T-helper 2 cell (primary cell): ENCODE data around the gene SPTLC2.
"Not testable (repeated sequence)": the region's sequence is repeated elsewhere in the genome, so short reads cannot be mapped to it uniquely, and the experiment has no call there.

Source experiments
- DNase-seq, 5 experiments: peaks; one replicate each; pipeline versions ENCODE4 v3.0.0 to v3.0.0-alpha.2; 2012 to 2022

SPTLC2 gene

DNA sequence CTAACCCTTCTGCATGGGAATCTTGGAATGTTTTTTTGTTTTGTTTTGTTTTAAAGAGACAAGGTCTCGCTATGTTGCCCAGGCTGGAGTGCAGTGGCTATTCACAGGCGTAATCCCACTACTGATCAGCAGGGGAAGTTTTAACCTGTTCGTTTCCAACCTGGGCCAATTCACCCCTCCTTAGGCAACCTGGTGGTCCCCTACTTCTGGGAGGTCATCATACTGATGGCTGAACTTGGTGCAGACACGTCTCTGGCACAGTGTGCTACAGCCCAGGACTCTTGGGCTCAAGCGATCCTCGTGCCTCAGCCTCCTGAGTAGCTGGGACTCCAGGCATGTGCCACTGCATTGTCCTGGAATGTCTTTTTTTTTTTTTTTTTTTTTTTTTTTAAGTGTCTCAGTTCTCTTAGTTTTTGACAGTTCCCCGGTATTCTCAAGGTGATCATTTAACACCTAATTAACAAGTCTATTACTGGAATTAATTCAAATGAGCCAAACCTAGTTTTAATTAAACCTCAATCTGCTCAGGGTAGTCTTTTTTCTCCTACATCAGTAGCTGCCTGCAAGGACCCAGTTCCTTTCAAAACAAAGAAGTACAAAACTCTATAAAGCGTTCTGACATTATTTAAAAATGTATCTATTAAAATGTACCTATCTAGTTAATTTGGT, 68.8 kb downstream of the SPTLC2 start:
- DNase-seq: no peak

DNA sequence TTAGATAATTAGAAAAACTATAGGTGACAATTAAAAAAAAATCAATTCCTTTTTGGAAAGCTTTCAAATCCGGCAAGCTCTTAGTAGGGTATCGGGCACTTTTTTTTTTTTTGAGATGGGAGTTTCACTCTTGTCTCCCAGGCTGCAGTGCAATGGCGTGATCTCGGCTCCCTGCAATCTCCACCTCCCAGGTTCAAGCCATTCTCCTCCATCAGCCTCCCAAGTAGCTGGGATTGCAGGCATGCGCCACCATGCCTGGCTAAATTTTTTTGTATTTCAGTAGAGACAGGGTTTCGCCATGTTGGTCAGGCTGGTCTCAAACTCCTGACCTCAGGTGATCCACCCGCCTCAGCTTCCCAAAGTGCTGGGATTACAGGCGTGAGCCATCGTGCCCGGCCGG, 71.3 kb downstream of the SPTLC2 start:
- not testable (repeated sequence) for DNase-seq

DNA sequence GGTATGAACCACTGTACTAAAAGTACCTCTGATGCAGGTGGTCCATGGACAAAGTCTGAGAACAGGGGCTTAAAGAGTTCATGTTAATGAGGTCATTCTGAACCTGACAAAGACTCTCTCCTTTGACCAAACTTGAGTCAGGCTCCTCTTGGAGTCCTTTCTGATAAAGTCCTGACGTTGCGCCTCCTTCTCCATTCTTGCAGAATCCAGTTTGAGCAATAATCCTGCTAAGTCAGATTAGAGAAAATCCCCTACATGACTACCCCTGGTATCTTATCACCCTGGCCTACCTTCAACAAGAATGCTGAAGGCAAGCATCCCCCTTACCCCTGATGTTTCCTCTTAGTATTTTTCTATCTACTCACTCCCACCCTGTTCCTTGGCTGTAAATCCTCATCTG, 71.9 kb downstream of the SPTLC2 start:
- no peak for DNase-seq

DNA sequence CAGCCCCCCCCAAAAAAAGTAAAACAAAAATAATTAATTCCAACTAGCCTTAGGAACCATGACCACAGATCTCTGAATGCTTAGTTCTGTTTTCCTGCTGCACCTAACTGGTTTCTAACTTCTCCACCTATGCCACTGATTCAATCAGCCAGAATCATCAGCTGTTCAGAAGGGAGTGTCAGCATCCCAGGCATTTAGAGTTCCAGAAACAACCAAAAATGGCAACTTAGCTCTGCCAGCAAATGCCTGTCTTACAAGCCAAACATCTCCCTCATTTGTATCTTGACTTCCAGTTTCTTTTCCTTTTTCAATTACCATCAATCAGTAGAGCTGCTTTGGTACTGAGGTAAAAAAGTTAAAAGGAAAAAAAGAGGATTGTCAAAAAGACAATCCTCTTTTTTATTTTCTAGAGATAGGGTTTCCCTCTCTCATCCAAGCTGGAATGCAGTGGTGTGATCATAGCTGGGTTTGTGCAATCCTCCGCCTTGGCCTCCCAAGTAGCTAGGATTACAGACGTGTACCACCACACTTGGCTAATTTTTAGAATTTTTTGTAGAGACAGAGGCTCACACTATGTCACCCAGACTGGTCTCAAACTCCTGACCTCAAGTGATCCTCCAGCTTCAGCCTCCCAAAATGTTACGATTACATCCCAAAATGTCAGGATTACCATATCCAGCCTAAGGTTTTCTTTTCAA, 72.7 kb downstream of the SPTLC2 start:
- no peak for DNase-seq

DNA sequence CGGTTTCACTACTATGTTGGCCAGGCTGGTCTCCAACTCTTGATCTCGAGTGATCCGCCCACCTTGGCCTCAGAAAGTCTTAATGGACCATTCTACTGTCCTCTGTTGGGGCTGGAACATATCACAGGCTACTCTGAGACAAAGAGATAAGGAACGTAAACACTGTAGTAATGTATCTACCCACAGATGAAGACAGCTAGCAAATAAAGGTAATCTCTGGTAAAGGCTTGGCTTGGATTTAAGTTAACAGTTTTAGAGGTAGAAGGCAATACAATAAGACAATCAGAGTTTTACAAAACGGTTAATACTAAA, 73.2 kb downstream of the SPTLC2 start:
- no peak for DNase-seq

DNA sequence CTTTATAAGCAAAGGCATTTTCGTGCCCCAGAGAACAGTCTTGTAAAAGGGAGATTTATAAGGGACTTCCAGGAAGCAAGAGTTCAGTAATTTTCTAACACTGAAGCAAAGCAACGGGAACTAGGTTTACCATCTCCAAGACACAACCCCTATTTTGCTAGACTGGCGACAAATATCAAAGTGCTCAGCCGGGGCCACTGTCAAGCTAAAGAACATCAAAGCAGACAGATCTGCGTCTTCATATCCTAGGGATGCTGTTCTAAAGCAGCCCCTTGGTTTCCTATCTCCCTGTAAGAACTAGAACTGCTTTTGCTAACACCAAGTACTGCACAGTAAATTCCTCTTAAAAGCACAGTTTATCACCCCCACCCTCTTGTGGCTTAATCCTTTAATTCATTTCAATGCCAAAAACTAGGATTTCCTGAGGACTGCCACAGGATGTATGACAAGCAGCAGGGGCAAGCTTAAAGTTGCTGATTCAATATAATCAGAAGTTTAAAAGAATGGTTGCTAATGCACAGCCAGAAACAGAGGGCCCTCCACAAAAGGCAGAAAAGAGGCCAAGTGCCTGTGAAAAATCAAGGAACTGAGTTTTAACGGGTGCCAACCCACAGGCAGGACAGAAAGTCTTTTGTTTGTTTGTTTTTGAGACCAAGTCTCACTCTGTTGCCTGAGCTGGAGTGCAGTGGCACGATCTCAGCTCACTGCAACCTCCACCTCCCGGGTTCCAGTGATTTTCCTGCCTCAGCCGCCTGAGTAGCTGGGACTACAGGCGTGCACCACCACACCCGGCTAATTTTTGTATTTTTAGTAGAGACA, 73.8 kb downstream of the SPTLC2 start:
- DNase-seq: no peak

DNA sequence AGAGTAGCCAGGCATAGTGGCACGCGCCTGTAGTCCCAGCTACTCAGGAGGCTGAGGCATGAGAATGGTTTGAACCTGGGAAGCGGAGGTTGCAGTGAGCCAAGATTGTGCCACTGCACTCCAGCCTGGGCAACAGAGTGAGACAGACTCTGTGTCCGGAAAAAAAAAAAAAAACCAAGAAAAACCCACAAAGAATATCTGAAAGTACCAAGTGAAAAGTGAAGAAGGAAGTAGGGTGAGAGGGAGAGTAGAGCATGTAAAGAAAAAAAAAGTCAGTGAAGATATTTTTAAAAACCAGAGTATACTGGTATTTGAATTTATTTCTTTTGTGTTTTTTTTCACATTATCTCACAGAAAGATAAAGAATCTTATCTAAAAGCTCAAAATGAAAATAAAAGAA, 74.5 kb downstream of the SPTLC2 start:
- no peak for DNase-seq

DNA sequence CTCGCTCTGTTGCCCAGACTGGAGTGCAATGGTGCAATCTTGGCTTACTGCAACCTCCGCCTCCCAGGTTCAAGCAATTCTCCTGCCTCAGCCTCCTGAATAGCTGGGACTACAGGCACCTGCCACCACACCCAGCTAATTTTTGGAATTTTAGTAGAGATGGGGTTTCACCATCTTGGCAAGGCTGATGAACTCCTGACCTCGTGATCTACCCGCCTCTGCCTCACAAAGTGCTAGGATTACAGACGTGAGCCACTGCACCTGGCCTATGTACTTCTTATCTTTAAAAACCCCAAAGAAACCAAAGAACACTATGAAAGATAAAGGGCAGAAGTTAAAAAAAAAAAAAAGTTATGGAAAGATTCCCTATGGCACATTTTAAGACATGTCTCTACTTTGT, 79.5 kb downstream of the SPTLC2 start:
- not testable (repeated sequence) for DNase-seq

DNA sequence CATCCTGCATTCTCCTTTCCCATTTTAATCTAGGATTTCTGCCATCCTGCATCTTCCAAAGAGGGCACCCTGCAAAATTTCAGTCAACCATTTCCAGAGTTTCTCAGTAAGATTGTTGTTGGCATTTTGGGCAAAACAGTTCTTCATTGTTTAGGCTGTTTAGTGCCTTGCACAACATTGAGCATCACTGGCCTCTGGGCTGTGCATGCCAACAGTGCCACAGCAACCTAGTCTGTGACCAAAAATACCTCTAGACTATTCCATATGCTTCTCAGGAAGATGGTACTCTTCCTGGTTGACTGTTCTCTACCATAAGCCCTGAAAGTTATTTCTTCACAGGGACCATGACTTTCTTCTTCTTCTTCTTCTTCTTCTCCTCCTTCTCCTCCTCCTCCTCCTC, 85.4 kb downstream of the SPTLC2 start:
- no peak for DNase-seq

DNA sequence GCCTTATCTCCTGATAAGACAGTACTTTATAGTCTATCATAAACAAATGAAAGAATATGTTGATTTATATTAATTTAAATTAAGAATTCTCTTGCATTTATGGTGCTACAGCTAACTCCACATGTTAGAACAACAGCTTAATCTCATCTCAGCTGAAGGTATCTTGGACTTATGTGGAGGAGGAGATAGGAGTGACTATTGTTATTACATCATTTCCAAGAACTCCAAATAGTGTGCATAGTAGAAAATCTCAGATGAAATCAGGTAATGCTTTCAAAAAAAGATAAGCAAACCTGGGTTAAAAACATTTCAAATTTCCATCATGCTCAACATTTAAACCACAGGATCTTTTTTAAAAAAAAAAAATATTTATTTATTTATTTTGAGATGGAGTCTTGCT, 86.5 kb downstream of the SPTLC2 start:
- no peak for DNase-seq

DNA sequence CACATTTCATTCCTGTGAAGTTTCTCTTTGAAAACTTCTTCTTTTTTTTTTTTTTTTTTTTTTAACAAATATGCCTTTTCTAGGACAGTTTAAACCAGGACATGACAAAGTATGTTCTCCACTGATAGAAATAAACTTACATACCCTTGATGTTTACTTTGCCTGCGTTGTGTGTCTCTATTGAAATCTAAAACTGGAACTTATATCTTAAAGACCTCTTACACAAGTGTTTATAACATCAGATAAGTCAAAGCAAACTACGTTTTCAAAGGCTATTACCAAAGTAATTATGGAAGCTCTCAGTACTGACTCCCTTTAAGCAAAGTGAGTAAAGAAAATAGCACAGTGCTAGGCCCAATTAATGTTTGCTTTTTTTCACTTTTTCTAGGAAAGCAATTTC, 87.2 kb downstream of the SPTLC2 start:
- DNase-seq: no peak

DNA sequence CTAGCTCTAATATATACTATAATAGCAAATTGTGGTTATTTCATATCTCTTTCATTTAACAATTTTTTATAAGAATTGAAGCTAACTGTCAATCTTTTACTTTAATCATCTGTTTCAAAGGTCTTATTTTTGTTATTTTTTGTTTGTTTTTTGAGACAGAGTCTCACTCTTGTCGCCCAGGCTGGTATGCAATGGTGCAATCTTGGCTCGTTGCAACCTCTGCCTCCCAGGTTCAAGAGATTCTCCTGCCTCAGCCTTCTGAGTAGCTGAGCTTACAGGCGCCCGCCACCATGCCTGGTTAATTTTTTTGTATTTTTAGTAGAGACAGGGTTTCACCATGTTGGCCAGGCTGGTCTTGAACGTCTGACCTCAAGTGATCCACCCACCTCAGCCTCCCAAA, 87.7 kb downstream of the SPTLC2 start:
- DNase-seq: not testable (repeated sequence)

DNA sequence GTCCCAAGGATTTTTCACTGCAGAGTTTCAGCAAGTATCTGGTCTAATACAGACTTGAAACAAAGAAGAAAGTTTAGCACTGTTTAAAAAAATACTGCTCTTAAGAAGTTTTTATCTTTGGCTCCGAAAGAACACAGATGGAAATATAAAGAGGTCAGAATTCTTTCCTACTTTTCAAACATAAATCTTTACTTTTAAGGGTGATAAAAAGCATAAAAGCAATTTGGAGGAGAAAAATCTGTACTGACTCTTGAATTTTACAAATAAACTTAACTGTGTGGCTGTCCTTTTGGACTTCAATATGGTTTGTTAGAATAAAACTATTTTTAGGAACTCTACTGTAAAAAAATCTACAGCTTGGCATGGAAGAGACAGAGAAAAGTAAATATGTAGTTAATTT, 90.2 kb downstream of the SPTLC2 start:
- no peak for DNase-seq

DNA sequence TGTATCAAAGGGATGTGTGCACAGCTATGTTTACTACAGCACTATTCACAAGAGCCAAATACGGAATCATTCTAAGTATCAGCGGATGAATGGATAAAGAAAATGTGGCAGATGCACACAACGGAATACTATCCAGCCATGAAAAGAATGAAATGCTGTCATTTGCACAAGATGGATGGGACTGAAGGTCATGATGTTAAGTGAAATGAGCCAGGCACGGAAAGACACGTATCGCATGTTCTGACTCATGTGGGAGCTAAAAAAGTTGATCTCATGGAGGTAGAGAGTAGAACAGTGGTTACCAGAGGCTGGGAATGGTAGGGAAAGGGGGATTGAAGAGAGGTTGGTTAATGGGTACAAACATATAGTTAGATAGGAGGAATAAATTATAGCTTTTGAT, 91.9 kb downstream of the SPTLC2 start:
- no peak for DNase-seq

DNA sequence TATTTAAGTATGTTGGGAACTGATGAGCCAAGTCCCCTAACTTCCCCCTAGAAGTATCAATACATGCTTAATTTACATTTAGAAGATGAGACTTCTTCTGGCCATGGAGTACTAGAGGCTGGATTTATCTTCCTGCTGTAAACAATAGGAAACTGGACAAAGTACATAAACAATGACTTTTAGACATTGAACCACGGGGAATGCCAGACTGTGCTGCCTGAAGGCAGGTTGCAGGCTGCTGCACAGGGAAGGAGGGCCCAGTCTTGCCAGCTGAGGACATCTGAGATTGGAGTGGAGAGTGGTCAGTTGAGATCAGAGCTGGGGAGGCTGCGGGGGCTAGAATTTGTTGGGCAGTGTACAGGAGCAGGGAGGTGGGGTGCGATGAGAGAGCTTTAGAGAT, 93.3 kb downstream of the SPTLC2 start:
- no peak for DNase-seq

DNA sequence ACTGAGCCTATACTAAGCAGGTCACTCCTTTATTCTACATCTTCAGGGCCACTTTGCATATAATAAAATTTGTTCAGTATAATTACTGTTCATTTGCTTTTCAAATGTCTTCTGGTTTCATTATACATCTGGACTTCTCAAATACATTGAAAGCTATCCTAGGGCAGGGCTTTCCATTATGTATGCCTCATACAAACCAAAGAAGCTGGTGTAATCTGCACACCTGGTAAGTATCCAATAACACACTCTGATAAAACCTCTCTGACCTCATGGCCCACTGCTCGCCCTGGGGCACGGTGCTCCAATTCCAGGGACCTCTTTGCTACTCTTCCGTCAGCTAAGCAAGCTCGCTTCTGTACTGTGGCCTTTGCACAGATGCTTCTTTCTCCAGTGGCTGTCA, 95.9 kb downstream of the SPTLC2 start:
- DNase-seq: no peak

DNA sequence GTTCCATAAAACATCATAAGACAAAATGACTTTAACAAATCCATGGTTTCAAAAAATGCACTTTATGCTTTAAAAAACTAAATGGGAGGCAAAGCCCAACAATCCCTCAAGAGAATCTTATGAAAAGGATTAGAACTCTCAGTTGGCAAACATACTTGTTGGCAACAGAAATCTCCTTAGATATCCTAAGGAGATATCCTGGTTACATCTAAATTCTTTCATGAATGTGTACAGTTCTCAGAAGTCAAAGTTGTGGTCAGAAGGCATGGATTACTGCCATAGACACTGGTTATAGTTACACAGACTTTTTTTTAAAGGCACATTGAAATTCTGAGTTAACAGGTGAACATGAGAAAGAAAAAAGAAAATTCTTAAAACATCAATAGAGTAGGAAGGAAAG, 100.3 kb downstream of the SPTLC2 start:
- DNase-seq: no peak

DNA sequence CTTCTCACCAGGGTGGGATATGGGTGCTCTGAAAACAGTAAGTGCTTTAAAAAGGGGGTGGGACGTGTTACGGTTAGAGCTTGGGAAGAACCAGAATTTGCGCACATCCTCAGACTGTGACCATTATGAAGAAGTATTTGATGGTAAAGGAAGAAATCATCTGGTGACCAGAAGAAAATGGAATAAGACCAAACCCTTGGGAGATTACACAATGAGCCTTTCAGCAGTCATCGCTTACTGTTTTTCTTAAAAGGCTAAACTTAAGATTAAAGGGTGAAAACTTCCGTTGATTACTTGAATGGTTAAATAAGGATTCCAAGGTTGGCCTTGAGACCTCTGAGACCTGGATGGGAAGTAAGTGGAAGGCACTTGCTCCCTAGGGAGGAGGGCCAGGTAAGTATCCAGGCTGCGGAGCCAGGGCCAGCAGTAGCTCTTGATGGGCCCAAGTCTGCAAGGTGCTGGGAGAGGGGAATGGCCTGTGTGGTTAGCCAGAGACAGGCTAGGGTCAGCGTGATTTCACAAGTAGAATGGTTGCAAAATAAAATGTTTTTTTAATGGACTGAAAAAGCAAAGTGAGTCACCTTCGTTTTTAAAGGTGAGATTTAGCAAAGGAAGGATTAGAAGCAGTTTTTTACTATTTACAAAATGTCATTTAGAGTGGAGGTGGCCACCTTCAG, 104.8 kb downstream of the SPTLC2 start:
- DNase-seq: no peak

DNA sequence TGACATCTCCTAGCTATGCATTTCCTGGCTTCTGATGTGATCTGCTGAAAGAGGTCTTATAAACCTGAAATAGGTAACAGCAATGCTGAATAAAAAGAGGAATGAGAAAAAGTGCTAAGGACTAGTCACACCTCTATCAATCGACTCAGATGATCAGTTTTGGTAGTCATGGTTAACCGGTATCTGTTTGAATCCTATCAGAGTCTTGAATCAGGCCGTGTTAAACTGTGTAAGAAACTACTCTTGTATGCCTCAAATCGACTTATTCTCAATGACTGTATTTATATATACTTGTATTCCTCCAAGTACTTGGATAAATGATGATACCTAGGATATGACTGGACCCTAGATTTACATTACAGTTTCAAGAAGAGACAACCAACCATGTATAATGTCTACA, 107.1 kb downstream of the SPTLC2 start:
- DNase-seq: no peak

DNA sequence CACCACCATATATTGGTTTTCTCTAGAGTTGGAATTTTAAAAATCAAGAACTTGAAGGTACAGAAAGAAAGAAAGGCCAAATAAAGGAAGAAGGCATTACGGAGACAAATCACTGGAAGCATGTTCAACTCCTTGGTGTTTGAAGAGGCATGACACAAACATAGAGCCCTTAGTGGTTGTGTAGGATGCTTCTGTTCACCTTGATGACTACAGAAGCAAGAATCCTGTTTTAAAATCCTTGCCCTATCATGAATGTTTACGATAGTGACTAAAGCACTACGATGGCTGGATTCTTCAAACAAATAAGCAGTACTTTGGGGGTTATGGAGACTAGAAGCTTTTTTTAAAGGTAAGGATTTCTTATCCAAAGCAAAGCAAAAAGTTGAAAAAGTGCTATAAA, 107.6 kb downstream of the SPTLC2 start:
- no peak for DNase-seq

DNA sequence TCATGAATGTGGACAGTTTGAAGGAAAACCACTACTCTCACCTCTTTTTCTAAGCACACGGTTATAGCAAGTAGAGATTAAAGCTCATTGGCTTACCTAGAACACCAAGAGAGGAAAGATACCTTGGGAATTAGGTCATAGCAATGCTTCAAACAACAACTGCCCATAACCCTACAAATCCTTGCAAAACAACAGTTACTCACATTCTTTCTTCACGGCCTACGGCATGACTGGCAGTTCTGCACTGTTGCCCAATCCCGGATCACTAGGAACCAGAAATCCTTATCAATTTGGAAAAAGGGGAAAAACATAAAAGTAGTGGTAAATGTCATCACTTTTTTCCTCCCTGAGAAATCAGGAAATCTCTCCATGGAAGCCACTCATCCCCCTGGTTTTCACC, 108.2 kb downstream of the SPTLC2 start:
- DNase-seq: no peak

DNA sequence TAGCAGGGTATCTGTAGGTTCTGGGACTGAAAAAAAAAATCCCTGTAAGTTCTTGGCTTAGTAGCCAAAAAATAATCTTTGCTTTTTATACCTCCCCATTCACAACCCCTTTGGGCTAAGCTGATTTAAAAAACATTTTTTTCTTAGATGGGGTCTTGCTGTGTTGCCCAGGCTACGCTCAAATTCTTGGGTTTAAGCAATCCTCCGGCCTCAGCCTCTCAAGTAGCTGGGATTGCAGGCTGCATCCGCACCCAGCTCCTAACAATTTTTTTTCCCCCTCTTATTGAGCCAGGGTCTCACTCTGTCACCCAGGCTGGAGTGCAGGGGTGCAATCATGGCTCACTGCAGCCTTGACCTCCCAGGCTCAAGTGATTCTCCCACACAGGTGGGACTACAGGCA, 108.7 kb downstream of the SPTLC2 start:
- no peak for DNase-seq

DNA sequence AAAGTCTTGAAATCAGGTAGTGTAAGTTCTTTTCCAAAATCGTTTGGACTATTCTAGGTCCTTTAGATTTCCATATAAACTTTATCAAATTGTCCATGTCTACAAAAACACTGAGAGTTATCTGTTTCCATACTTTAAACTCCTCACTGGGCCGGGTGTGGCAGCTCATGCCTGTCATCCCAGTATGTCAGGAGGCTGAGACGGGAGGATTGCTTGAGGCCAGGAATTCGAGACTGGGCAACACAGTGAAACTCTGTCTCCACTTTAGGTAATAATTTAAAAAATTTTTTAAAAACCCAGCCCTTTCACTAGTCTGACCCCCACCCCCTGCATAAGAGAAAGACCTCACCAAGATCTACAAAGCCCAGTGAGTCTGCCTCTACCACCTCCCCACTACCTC, 111.4 kb downstream of the SPTLC2 start:
- no peak for DNase-seq

DNA sequence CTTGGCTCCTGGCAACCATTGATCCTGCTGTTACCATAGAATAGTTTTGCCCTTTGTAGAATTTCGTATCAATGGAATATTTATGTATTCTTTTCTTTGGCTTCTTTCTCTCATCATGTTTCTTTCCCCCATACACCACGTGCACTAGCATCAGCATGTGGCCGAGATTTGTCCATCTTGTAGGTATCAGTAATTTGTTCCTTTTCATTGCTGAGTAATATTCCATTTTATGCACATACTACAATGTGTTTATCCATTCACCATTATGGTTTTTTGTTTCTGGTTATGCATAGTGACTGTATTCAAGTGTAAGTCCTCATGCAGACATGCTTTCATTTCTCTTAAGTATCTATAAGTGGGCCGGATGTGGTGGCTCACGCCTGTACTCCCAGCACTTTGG, 113.3 kb downstream of the SPTLC2 start:
- DNase-seq: no peak
